Measurements from ENCODE around the gene PTPRS. TPM values are rescaled to one million over a fixed set of nuclear protein-coding genes. Genes with fewer than 3 reads are reported as not detected.

The PTPRS gene
- total and polyA plus RNA-seq, 2 donors (not counting 3 experiments of a cell fraction or from before 2014, with no cell fraction given): 10.1 to 16.1 TPM

DNA sequence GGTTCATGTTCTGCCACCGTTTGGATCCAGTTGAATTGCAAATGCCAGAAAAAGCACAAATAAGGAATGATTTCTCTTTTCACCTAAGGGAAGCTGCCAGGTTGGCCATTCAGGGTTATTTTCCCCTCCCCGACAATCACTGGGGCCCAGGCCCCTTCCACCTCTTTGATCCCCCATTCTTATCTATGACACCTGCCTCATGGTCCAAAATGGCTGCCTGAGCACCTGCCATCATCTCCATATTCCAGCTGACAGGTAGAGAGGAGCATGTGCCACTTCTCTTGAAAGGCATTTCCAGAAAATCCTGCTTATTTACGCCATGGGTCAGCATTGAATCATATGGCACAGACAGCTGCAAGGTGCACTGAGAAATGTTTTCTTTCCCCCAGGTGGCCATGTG lies 15.7 kb downstream of the PTPRS start:
- POLR2A ChIA-PET: no interaction called here
- Histone ChIP-seq H3K4me2 (ENCODE audit: insufficient read depth, low read length) (no peak overlapping the region), H3K9me3 (replicated peaks; ENCODE audit: control insufficient read depth, insufficient read depth, low read length) (no peaks in the 10 kb centered on the region), H3K9ac (replicated peaks; ENCODE audit: extremely low read depth, insufficient read depth, low read length) (no peak overlapping the region), H3K9me1 (replicated peaks; ENCODE audit: control insufficient read depth, extremely low read depth, insufficient read depth, low read length) (no peaks in the 10 kb centered on the region), H3K4me3 (replicated peaks in 1 of 3; ENCODE audit: insufficient read depth in 1 of 3, low read depth in 1 of 3, low read length in 3 of 3) (no peak overlapping the region), H3K27ac (ENCODE audit: insufficient read depth, low read depth, low read length) (no peak overlapping the region), H3K36me3 (ENCODE audit: control insufficient read depth in 2 of 2, extremely low read depth in 1 of 2, insufficient read depth in 2 of 2, low read length in 2 of 2) (no peaks in the 10 kb centered on the region), H3K4me1 (ENCODE audit: control insufficient read depth, extremely low read depth, insufficient read depth, low read length) (no peaks in the 10 kb centered on the region), H4K20me1 (replicated peaks; ENCODE audit: control insufficient read depth, extremely low read depth, insufficient read depth, low read length) (no peaks in the 10 kb centered on the region), H2AFZ (ENCODE audit: low read depth, low read length) (no peak overlapping the region), H3K79me2 (ENCODE audit: control insufficient read depth, insufficient read depth, low read length) (no peaks in the 10 kb centered on the region), H3K27me3 (ENCODE audit: control insufficient read depth in 2 of 2, insufficient read depth in 2 of 2, low read length in 2 of 2) (no peaks in the 10 kb centered on the region)
- no TSS peak for BruUV-seq (replicated peaks)
- DNase-seq (ENCODE audit: low read depth, low spot score) (no peak), FAIRE-seq (no peak)
- intact Hi-C loops (cut with micrococcal nuclease): no loop called here
- dilution Hi-C loops (cut with MboI; ENCODE audit: extremely low pct_ligation_motif_present, low sequenced_read_pairs): no loop called here
- CTCF ChIA-PET: no interaction called here
- no peak for TF ChIP-seq POLR2A (IDR thresholded peaks at IDR 0.05; ENCODE audit: low read depth, low read length)
- TF ChIP-seq JUN (IDR thresholded peaks at IDR 0.05; ENCODE audit: borderline replicate concordance, insufficient read depth, insufficient read length, low read depth): no peak
- TF ChIP-seq GATA2 (IDR thresholded peaks at IDR 0.05; ENCODE audit: insufficient read depth, insufficient read length, low read depth, low read length): no peak
- TF ChIP-seq MYC (IDR thresholded peaks at IDR 0.05; ENCODE audit: low read depth, low read length): no peak
- TF ChIP-seq CTCF (IDR thresholded peaks at IDR 0.05; ENCODE audit: extremely low read depth in 1 of 2, insufficient read depth in 1 of 2, low read depth in 1 of 2, low read length in 2 of 2): no peak
- no peak for TF ChIP-seq FOS (IDR thresholded peaks at IDR 0.05; ENCODE audit: borderline replicate concordance, insufficient read depth, low read length)
- TF ChIP-seq, protein P1, sequence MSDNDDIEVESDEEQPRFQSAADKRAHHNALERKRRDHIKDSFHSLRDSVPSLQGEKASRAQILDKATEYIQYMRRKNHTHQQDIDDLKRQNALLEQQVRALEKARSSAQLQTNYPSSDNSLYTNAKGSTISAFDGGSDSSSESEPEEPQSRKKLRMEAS (IDR thresholded peaks at IDR 0.05; ENCODE audit: insufficient read depth, insufficient read length): no peak

GRCh38 chr19:5323475-5323811 lies 17.2 kb downstream of the PTPRS start:
- Histone ChIP-seq H3K27ac (ENCODE audit: insufficient read depth, low read depth, low read length) (no peak overlapping the region), H3K36me3 (ENCODE audit: control insufficient read depth in 2 of 2, extremely low read depth in 1 of 2, insufficient read depth in 2 of 2, low read length in 2 of 2) (no peaks in the 10 kb centered on the region), H3K79me2 (ENCODE audit: control insufficient read depth, insufficient read depth, low read length) (no peaks in the 10 kb centered on the region), H3K9me1 (replicated peaks; ENCODE audit: control insufficient read depth, extremely low read depth, insufficient read depth, low read length) (no peaks in the 10 kb centered on the region), H3K27me3 (ENCODE audit: control insufficient read depth in 2 of 2, insufficient read depth in 2 of 2, low read length in 2 of 2) (no peaks in the 10 kb centered on the region), H4K20me1 (replicated peaks; ENCODE audit: control insufficient read depth, extremely low read depth, insufficient read depth, low read length) (no peaks in the 10 kb centered on the region), H3K9me3 (replicated peaks; ENCODE audit: control insufficient read depth, insufficient read depth, low read length) (no peaks in the 10 kb centered on the region), H3K4me2 (ENCODE audit: insufficient read depth, low read length) (no peak overlapping the region), H2AFZ (ENCODE audit: low read depth, low read length) (no peak overlapping the region), H3K4me1 (ENCODE audit: control insufficient read depth, extremely low read depth, insufficient read depth, low read length) (no peaks in the 10 kb centered on the region), H3K9ac (replicated peaks; ENCODE audit: extremely low read depth, insufficient read depth, low read length) (no peak overlapping the region), H3K4me3 (replicated peaks in 1 of 3; ENCODE audit: insufficient read depth in 1 of 3, low read depth in 1 of 3, low read length in 3 of 3) (no peak overlapping the region)
- dilution Hi-C loops (cut with MboI; ENCODE audit: extremely low pct_ligation_motif_present, low sequenced_read_pairs) (no loop called here), intact Hi-C loops (cut with micrococcal nuclease) (no loop called here)
- BruUV-seq (replicated peaks): no TSS peak
- ChIA-PET POLR2A (no interaction called here), CTCF (no interaction called here)
- TF ChIP-seq JUN (IDR thresholded peaks at IDR 0.05; ENCODE audit: borderline replicate concordance, insufficient read depth, insufficient read length, low read depth) (no peak), FOS (IDR thresholded peaks at IDR 0.05; ENCODE audit: borderline replicate concordance, insufficient read depth, low read length) (no peak), GATA2 (IDR thresholded peaks at IDR 0.05; ENCODE audit: insufficient read depth, insufficient read length, low read depth, low read length) (no peak), POLR2AphosphoS5 (IDR thresholded peaks at IDR 0.05; ENCODE audit: insufficient read depth, low read depth, low read length) (no peak), POLR2A (IDR thresholded peaks at IDR 0.05; ENCODE audit: low read depth, low read length) (no peak), CTCF (IDR thresholded peaks at IDR 0.05; ENCODE audit: extremely low read depth in 1 of 2, insufficient read depth in 1 of 2, low read depth in 1 of 2, low read length in 2 of 2) (no peak), EZH2 (IDR thresholded peaks at IDR 0.05; ENCODE audit: borderline replicate concordance, low read depth, low read length, severe bottlenecking) (no peak), MYC (IDR thresholded peaks at IDR 0.05; ENCODE audit: low read depth, low read length) (no peak)
- TF ChIP-seq, protein P1 (IDR thresholded peaks at IDR 0.05; ENCODE audit: insufficient read depth, insufficient read length): no peak
- no peak for FAIRE-seq
- no peak for DNase-seq (ENCODE audit: low read depth, low spot score)

All from endothelial cell of umbilical vein (primary cell).